ENCODE measurements around the gene TMCC1.

The TMCC1 gene

GRCh38 chr3:129777806-129778205 lies 115.7 kb downstream of the TMCC1 start:
- ATAC-seq, result no peak
- TF ChIP-seq RARB (CRISPR knock-in tag; IDR thresholded peaks at IDR 0.05) (no peak), CSDC2 (CRISPR knock-in tag; IDR thresholded peaks at IDR 0.05) (no peak), SNAI2 (CRISPR knock-in tag; IDR thresholded peaks at IDR 0.05) (no peak), BACH2 (CRISPR knock-in tag; IDR thresholded peaks at IDR 0.05; ENCODE audit: borderline replicate concordance) (no peak), TSHZ2 (CRISPR knock-in tag; IDR thresholded peaks at IDR 0.05) (no peak), ZNF8 (CRISPR knock-in tag; IDR thresholded peaks at IDR 0.05) (no peak), OSR1 (CRISPR knock-in tag; IDR thresholded peaks at IDR 0.05) (no peak), ZFP30 (CRISPR knock-in tag; IDR thresholded peaks at IDR 0.05) (no peak), CREB5 (CRISPR knock-in tag; IDR thresholded peaks at IDR 0.05; ENCODE audit: low read depth) (no peak), PATZ1 (CRISPR knock-in tag; IDR thresholded peaks at IDR 0.05; ENCODE audit: borderline replicate concordance) (no peak), ZC3H10 (CRISPR knock-in tag; IDR thresholded peaks at IDR 0.05) (no peak), PPARA (CRISPR knock-in tag; IDR thresholded peaks at IDR 0.05; ENCODE audit: borderline replicate concordance) (no peak), ISL1 (CRISPR knock-in tag; IDR thresholded peaks at IDR 0.05) (no peak), GLIS3 (CRISPR knock-in tag; IDR thresholded peaks at IDR 0.05) (no peak), ZNF70 (CRISPR knock-in tag; IDR thresholded peaks at IDR 0.05) (no peak), ESRRG (CRISPR knock-in tag; IDR thresholded peaks at IDR 0.05) (no peak), ZNF565 (CRISPR knock-in tag; conservative IDR thresholded peaks at IDR 0.05; ENCODE audit: low read depth) (no peak), ZFP3 (CRISPR knock-in tag; IDR thresholded peaks at IDR 0.05) (no peak)
- TF ChIP-seq, protein P1, sequence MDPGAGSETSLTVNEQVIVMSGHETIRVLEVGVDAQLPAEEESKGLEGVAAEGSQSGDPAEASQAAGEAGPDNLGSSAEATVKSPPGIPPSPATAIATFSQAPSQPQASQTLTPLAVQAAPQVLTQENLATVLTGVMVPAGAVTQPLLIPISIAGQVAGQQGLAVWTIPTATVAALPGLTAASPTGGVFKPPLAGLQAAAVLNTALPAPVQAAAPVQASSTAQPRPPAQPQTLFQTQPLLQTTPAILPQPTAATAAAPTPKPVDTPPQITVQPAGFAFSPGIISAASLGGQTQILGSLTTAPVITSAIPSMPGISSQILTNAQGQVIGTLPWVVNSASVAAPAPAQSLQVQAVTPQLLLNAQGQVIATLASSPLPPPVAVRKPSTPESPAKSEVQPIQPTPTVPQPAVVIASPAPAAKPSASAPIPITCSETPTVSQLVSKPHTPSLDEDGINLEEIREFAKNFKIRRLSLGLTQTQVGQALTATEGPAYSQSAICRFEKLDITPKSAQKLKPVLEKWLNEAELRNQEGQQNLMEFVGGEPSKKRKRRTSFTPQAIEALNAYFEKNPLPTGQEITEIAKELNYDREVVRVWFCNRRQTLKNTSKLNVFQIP (CRISPR knock-in tag; IDR thresholded peaks at IDR 0.05; ENCODE audit: borderline replicate concordance, low read depth), result no peak

DNA sequence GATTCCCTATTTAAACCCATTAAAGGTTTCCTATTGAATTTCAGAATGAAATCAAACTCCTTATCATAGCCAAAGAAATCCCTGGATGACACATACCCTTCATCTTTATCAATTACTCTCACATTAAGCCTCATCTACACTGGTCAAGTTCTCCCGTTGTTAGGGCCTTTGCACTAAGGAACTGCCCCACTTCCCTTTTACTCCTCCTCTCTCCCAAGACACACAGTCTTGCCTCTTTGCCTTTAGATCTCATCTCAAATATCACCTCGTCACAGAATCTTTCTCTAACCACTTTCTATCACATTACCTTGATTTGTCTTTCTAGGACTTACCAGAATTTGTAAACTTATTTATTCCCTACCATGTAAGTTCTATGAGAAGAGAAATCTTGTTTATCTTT lies 117.6 kb downstream of the TMCC1 start:
- no peak for ATAC-seq
- no peak for TF ChIP-seq TCF4 (CRISPR knock-in tag; IDR thresholded peaks at IDR 0.05; ENCODE audit: borderline replicate concordance)
- no peak for TF ChIP-seq GLIS3 (CRISPR knock-in tag; IDR thresholded peaks at IDR 0.05)
- TF ChIP-seq ZNF8 (CRISPR knock-in tag; IDR thresholded peaks at IDR 0.05), result no peak
- TF ChIP-seq ZFP3 (CRISPR knock-in tag; IDR thresholded peaks at IDR 0.05), result no peak
- no peak for TF ChIP-seq ISL1 (CRISPR knock-in tag; IDR thresholded peaks at IDR 0.05)
- no peak for TF ChIP-seq RARB (CRISPR knock-in tag; IDR thresholded peaks at IDR 0.05)
- TF ChIP-seq OSR1 (CRISPR knock-in tag; IDR thresholded peaks at IDR 0.05), result no peak

GRCh38 chr3:129773691-129774663 lies 119.5 kb downstream of the TMCC1 start:
- no peak for ATAC-seq
- TF ChIP-seq ZFP3 (CRISPR knock-in tag; IDR thresholded peaks at IDR 0.05), result no peak
- no peak for TF ChIP-seq ARNTL (CRISPR knock-in tag; IDR thresholded peaks at IDR 0.05; ENCODE audit: borderline replicate concordance, low read depth)
- TF ChIP-seq, protein P1 (CRISPR knock-in tag; IDR thresholded peaks at IDR 0.05; ENCODE audit: borderline replicate concordance, low read depth), result no peak
- TF ChIP-seq ISL1 (CRISPR knock-in tag; IDR thresholded peaks at IDR 0.05), result no peak
- no peak for TF ChIP-seq ZNF8 (CRISPR knock-in tag; IDR thresholded peaks at IDR 0.05)
- no peak for TF ChIP-seq RARB (CRISPR knock-in tag; IDR thresholded peaks at IDR 0.05)
- TF ChIP-seq ZC3H10 (CRISPR knock-in tag; IDR thresholded peaks at IDR 0.05), result no peak
- TF ChIP-seq TSHZ2 (CRISPR knock-in tag; IDR thresholded peaks at IDR 0.05), result no peak
- TF ChIP-seq ESRRG (CRISPR knock-in tag; IDR thresholded peaks at IDR 0.05), result no peak
- TF ChIP-seq SNAI2 (CRISPR knock-in tag; IDR thresholded peaks at IDR 0.05), result no peak
- no peak for TF ChIP-seq BACH2 (CRISPR knock-in tag; IDR thresholded peaks at IDR 0.05; ENCODE audit: borderline replicate concordance)
- TF ChIP-seq PPARA (CRISPR knock-in tag; IDR thresholded peaks at IDR 0.05; ENCODE audit: borderline replicate concordance), result no peak
- no peak for TF ChIP-seq TOX (CRISPR knock-in tag; IDR thresholded peaks at IDR 0.05; ENCODE audit: borderline replicate concordance)
